Naive B cell (primary cell): ENCODE results near the gene KCNG2. TPM values are rescaled to one million over a fixed set of nuclear protein-coding genes. Genes with fewer than 3 reads are reported as not detected.

ENCODE experiments used
- ATAC-seq, 2 donors: fragments of 150-1000 bp; cut with Tn5 transposase; 2 replicates each; pipeline ENCODE4 v1.10.0; 2021; ENCODE audit warnings: low read depth in 2 of 2, mild to moderate bottlenecking in 2 of 2, moderate library complexity in 2 of 2
- DNase-seq: peaks from one replicate; pipeline ENCODE4 v3.0.0; 2022
- H3K27ac Mint-ChIP-seq, 6 donors: one replicate each; pipeline ENCODE4 v1.8.0; 2020 to 2022; ENCODE audit warnings: mild to moderate bottlenecking in 6 of 6, mixed read lengths in 6 of 6, moderate library complexity in 5 of 6, inconsistent platforms in 2 of 6
- H3K27me3 Mint-ChIP-seq, 3 donors: one replicate each; pipeline ENCODE4 v1.8.0; 2021 to 2022; ENCODE audit warnings: mixed read lengths in 3 of 3, mild to moderate bottlenecking in 1 of 3
- H3K36me3 Mint-ChIP-seq, 2 donors: one replicate each; pipeline ENCODE4 v1.8.0; 2020 to 2022; ENCODE audit warnings: mixed read lengths in 2 of 2, inconsistent platforms in 1 of 2, mild to moderate bottlenecking in 1 of 2
- H3K4me1 Mint-ChIP-seq, 3 donors: one replicate each; pipeline ENCODE4 v1.8.0; 2020 to 2022; ENCODE audit warnings: mixed read lengths in 3 of 3, inconsistent platforms in 1 of 3, mild to moderate bottlenecking in 1 of 3, moderate library complexity in 1 of 3
- H3K4me3 Mint-ChIP-seq, 8 donors: one replicate each; pipeline ENCODE4 v1.8.0; 2020 to 2022; ENCODE audit warnings: mild to moderate bottlenecking in 8 of 8, mixed read lengths in 8 of 8, moderate library complexity in 8 of 8, inconsistent platforms in 2 of 8
- H3K9me3 Mint-ChIP-seq, 7 donors: one replicate each; pipeline ENCODE4 v1.8.0; 2020 to 2022; ENCODE audit warnings: mixed read lengths in 7 of 7, mild to moderate bottlenecking in 5 of 7, inconsistent platforms in 2 of 7, moderate library complexity in 1 of 7
- polyA plus RNA-seq, 6 donors: library from polyadenylated mRNA; unstranded; fragments of 300-500 nt; fragmentation: Illumina TruSeq; gene quantifications; one replicate each; pipeline ENCODE4 v1.2.3, GENCODE V29; 2021; ENCODE audit warnings: low read depth in 6 of 6

KCNG2 gene
- polyA plus RNA-seq, 6 donors from 2014 or later, result not detected

GRCh38 chr18:79940126-79940813 lies 142.5 kb downstream of the KCNG2 start:
- ATAC-seq (no peak), DNase-seq (no peak)
- Mint-ChIP-seq H3K36me3 (peaks cover 43 to 47% of the 10 kb centered on the region in 2 donors), H3K27ac (peak overlapping the region in 1 of 6 donors; percentile 78), H3K4me3 (peak overlapping the region in 1 of 8 donors; percentile 59), H3K27me3 (no peaks in the 10 kb centered on the region), H3K9me3 (peaks cover 0 to 19% (median 6%) of the 10 kb centered on the region in 7 donors), H3K4me1 (peaks cover 31 to 54% (median 33%) of the 10 kb centered on the region in 3 donors)

GRCh38 chr18:79940814-79941472 lies 143.2 kb downstream of the KCNG2 start:
- DNase-seq (no peak), ATAC-seq (no peak)
- Mint-ChIP-seq H3K4me3 (no peak overlapping the region), H3K36me3 (peaks cover 36 to 41% of the 10 kb centered on the region in 2 donors), H3K9me3 (peaks cover 0 to 13% (median 1%) of the 10 kb centered on the region in 7 donors), H3K4me1 (peaks cover 31 to 53% (median 35%) of the 10 kb centered on the region in 3 donors), H3K27ac (no peak overlapping the region), H3K27me3 (no peaks in the 10 kb centered on the region)

- Mint-ChIP-seq H3K4me1 (peaks cover 35 to 52% (median 41%) of the 10 kb centered on the region in 3 donors), H3K27ac (no peak overlapping the region), H3K36me3 (peaks cover 32 to 34% of the 10 kb centered on the region in 2 donors), H3K9me3 (peaks cover 0 to 6% (median 0%) of the 10 kb centered on the region in 7 donors), H3K4me3 (no peak overlapping the region), H3K27me3 (no peaks in the 10 kb centered on the region)
- ATAC-seq (no peak), DNase-seq (no peak)
These were observed 143.9 kb downstream of the KCNG2 start for GRCh38 chr18:79941473-79942119.

- Mint-ChIP-seq H3K4me3 (no peak overlapping the region), H3K4me1 (peaks cover 35 to 53% (median 40%) of the 10 kb centered on the region in 3 donors), H3K27me3 (no peaks in the 10 kb centered on the region), H3K9me3 (peaks cover 0 to 6% (median 0%) of the 10 kb centered on the region in 7 donors), H3K36me3 (peaks cover 29 to 31% of the 10 kb centered on the region in 2 donors), H3K27ac (peak overlapping the region in 3 of 6 donors; percentile 36 to 91 (median 69))
- DNase-seq (no peak), ATAC-seq (no peak)
These were observed 144.5 kb downstream of the KCNG2 start for GRCh38 chr18:79942211-79942610.

GRCh38 chr18:79942786-79943607 lies 145.3 kb downstream of the KCNG2 start:
- Mint-ChIP-seq H3K4me3 (no peak overlapping the region), H3K27me3 (no peaks in the 10 kb centered on the region), H3K27ac (peak overlapping the region in 3 of 6 donors; percentile 16 to 81 (median 42)), H3K9me3 (no peaks in the 10 kb centered on the region), H3K36me3 (peaks cover 21 to 23% of the 10 kb centered on the region in 2 donors), H3K4me1 (peaks cover 32 to 48% (median 46%) of the 10 kb centered on the region in 3 donors)
- no peak for ATAC-seq
- no peak for DNase-seq

- Mint-ChIP-seq H3K4me1 (peaks cover 34 to 53% (median 45%) of the 10 kb centered on the region in 3 donors), H3K9me3 (no peaks in the 10 kb centered on the region), H3K4me3 (no peak overlapping the region), H3K36me3 (peaks cover 18 to 19% of the 10 kb centered on the region in 2 donors), H3K27me3 (no peaks in the 10 kb centered on the region), H3K27ac (peak overlapping the region in 2 of 6 donors; percentile 63 to 81)
- ATAC-seq (no peak), DNase-seq (no peak)
These were observed 145.9 kb downstream of the KCNG2 start for GRCh38 chr18:79943608-79944125.

DNA sequence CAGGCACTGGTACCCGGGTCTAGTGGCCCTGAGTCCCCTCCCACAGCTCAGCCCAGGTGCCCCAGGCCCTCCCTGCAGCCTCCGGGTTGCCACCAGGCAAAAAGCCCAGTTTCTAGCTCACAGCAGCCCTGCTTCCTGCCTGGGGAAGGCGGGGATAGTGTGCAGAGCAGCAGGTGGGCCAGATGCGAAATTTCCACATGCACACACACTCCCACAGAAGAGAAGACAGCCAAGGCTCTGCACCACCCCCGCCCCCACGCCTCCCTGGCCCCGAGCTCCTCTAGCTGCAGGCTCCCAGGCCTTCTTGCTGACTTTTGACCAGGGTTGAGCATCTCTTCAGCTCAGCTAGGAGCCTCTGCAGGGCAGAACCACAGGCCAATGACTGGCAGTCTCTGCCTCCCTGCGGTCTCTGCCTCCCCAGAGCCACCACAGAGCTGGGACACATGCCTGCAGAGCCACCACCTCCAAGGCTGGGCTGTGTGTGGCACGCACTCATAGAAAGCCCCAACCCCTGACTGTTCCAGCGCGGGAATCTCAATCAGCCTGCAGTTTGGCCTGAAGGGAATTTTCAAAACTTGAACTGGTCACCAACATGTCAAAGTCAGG lies 146.5 kb downstream of the KCNG2 start:
- Mint-ChIP-seq H3K9me3 (no peaks in the 10 kb centered on the region), H3K4me3 (peak overlapping the region in 2 of 8 donors; percentile 19 to 30), H3K27ac (peak overlapping the region in 4 of 6 donors; percentile 63 to 81 (median 78)), H3K27me3 (no peaks in the 10 kb centered on the region), H3K36me3 (peaks cover 14 to 19% of the 10 kb centered on the region in 2 donors), H3K4me1 (peaks cover 36 to 54% (median 51%) of the 10 kb centered on the region in 3 donors)
- ATAC-seq (no peak), DNase-seq (no peak)

DNA sequence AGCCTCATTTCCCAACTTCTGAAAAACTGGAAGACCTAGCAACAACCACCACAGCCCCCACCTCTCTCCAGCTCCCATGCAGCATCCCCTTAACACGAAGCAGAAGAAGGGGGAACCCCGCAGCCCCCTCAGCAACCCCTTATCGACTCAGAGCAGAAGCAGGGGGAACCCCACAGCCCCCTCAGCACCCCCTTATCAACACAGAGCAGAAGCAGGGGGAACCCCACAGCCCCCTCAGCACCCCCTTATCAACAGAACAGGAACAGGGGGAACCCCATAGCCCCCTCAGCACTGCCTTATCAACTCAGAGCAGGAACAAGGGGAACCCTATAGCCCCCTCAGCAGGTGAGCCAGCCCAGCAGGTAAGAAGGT lies 147.0 kb downstream of the KCNG2 start:
- peaks cover 37 to 56% (median 55%) of the 10 kb centered on the region in 3 donors for H3K4me1 Mint-ChIP-seq
- H3K27me3 Mint-ChIP-seq, result no peaks in the 10 kb centered on the region
- H3K4me3 Mint-ChIP-seq, result peak overlapping the region in 2 of 8 donors; percentile 30 to 82
- ATAC-seq, result peak; percentile 65 to 73
- no peaks in the 10 kb centered on the region for H3K9me3 Mint-ChIP-seq
- peaks cover 10 to 16% of the 10 kb centered on the region in 2 donors for H3K36me3 Mint-ChIP-seq
- DNase-seq, result no peak
- peak overlapping the region; percentile 57 to 84 (median 78) for H3K27ac Mint-ChIP-seq

- Mint-ChIP-seq H3K4me3 (peak overlapping the region in 3 of 8 donors; percentile 19 to 30 (median 25)), H3K36me3 (peaks cover 5 to 10% of the 10 kb centered on the region in 2 donors), H3K9me3 (no peaks in the 10 kb centered on the region), H3K27ac (peak overlapping the region; percentile 57 to 84 (median 78)), H3K27me3 (no peaks in the 10 kb centered on the region), H3K4me1 (peaks cover 39 to 63% (median 58%) of the 10 kb centered on the region in 3 donors)
- DNase-seq, result no peak
- no peak for ATAC-seq
These were observed 147.6 kb downstream of the KCNG2 start for GRCh38 chr18:79945118-79946042.

GRCh38 chr18:79947054-79947755 lies 149.5 kb downstream of the KCNG2 start:
- ATAC-seq, result no peak
- Mint-ChIP-seq H3K4me3 (peak overlapping the region in 1 of 8 donors; percentile 12), H3K9me3 (no peaks in the 10 kb centered on the region), H3K36me3 (peaks cover 3 to 4% of the 10 kb centered on the region in 2 donors), H3K4me1 (peaks cover 37 to 65% (median 57%) of the 10 kb centered on the region in 3 donors), H3K27ac (peak overlapping the region in 4 of 6 donors; percentile 41 to 94 (median 82)), H3K27me3 (no peaks in the 10 kb centered on the region)
- DNase-seq, result no peak
